NCI-H146 treated with DMSO at 0.1 percent for 48 hours (cell line): Measurements from ENCODE around the gene SCAND1.
"Not testable (repeated sequence)": the region's sequence is repeated elsewhere in the genome, so short reads cannot be mapped to it uniquely, and the experiment has no call there.

ENCODE experiments used
- DNase-seq: peaks from one replicate; lab custom pipeline; 2025; ENCODE audit not compliant: unreplicated experiment; lab: John Stamatoyannopoulos, UW

Gene SCAND1

DNA sequence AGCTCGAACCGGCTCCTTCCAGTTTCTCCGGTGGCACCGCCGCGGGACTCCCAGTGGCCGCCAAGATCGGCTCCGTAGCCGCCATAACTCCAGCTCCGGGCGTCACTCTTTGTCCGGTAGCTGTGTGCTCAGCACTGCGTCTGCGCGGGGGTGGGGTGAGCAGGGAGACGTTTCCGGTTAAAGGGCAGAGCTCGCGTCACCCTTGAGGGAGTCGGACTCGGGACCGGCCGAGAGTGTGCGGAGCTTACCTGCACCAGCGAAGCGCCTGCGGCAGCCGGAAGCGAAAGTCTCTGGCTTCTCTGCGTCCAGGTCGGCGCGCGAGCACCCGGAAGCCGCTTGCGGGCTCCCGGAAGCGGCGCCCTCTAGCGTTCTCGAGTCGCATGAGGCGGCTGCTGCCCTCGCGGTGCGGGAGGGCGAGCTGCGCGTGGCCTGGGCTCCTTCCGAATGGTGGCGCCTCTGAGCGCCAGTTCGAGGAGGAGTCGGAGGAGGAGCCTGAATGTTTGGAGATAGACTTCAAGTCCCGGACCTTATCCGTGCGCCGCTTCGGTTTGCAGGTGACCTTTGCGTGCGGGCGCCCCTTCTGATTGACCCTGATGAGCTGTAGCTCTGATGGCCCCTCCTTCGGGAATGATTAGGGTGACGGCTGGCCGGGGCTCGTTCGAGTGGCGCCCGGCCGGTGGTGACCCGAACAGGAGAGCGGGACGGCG lies at the start of gene SCAND1:
SCAND1 (minus strand) TSS at position 303 of the 707 bp plus-strand sequence; CDS start at position 85, 218 bp downstream.
- DNase-seq: peak; percentile 96

DNA sequence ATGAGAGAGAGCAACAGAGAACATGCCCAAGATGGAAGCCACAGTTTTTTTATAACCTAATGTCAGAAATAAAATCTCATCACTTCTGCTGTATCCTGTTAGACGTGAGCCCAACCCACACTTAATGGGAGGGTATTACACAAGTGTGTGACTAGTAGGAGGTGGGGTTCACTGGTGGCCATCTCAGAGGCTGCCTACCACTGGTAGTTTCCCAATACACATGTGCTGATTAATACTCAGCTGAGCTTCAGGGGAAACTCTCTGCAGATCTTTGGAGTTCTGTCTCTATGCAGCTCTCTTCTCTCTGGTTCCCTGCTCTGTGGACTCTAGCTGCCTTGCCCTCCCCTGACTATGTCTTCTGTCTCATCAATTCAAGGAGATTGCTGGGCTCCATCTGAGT lies 49.7 kb upstream of the SCAND1 start:
- no peak for DNase-seq

DNA sequence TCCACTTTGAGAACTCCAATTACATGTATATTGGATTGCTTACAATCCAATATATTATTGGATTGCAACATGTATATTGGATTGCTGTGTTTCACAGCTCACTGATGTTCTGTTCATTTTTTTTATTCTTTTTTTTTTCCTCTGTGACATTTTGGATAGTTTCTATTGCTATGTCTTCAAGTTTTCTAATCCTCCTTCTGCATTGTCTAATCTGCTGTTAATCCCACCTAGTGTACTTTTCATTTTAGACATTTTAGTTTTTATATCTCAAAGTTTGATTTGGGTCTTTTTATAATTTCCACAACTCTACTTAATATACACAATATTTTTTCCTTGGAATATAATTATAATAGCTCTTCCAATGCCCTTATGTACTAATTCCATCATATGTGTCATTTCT lies 48.6 kb upstream of the SCAND1 start:
- no peak for DNase-seq

DNA sequence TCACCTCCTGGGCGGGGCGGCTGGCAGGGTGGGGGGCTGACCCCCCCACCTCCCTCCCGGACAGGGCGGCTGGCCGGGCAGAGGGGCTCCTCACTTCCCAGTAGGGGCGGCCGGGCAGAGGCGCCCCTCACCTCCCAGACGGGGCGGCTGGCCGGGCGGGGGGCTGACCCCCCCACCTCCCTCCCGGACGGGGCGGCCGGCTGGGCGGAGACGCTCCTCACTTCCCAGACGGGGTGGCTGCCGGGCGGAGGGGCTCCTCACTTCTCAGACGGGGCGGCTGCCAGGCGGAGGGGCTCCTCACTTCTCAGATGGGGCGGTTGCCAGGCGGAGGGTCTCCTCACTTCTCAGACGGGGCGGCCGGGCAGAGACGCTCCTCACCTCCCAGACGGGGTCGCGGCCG lies 47.0 kb upstream of the SCAND1 start:
- not testable (repeated sequence) for DNase-seq

DNA sequence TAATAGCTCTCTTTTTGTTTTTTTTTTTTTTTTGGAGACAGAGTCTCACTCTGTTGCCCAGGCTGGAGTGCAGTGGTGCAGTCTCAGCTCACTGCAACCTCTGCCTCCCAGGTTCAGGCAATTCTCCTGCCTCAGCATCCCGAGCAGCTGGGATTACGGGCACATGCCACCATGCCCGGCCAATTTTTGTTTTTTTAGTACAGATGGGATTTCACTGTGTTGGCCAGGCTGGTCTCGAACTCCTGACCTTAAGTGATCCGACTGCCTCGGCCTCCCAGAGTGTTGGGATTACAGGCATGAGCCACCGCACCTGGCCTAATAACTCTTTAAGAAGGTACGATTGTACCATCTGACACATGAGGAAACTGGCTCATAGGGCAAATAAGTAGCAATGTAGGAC lies 42.2 kb upstream of the SCAND1 start:
- DNase-seq: not testable (repeated sequence)

DNA sequence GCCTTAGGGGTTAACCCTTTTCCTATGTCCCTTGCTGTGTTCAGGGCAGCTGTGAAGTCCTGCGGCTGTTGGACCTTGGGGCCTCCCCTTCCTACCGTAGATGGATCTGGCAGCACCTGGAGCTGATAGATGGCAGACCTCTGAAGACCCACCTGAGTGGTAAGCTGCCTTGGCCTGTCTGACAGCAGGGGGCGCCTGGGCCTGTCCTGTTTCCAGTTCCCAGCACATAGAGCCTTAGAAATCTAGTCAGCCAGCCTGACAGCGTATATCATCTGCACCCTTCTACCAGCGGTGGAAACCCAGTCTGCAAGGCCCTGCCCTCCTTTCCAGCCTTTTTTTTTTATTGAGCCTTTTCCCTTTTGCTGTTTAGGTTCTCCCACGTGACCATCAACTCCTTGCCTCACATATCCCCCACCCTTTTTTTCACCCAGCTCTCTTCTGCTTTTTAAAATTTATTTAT lies 40.7 kb upstream of the SCAND1 start:
- peak; percentile 88 for DNase-seq

DNA sequence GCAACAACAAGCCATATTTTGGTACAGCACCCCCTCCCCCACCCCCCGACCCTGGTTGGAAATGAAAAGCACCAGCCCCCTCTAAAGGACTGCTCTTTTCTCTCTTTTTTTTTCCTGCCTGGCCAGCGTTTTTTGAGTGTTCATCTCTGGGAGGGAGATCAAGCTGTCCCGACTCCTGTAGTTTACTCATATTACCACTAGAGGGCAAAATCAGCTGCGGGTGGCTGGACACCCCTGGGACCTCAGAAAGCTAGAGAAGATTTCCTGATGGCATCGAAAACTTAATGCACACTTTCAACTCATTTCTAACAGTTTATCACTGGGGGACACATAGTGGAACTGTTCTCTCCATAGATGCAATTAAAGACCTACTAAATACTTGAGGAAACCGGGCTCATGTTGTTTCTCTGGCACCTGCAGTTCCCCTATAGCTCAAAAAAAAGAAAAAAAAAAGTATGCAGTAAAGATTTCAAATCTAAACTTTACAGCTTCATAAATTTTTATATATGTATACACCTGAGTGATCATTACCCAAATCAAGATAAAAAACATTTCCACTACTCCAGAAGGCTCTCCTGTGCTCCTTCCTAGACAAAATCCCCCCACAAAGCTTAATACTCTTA lies 38.5 kb upstream of the SCAND1 start:
- peak; percentile 81 for DNase-seq

DNA sequence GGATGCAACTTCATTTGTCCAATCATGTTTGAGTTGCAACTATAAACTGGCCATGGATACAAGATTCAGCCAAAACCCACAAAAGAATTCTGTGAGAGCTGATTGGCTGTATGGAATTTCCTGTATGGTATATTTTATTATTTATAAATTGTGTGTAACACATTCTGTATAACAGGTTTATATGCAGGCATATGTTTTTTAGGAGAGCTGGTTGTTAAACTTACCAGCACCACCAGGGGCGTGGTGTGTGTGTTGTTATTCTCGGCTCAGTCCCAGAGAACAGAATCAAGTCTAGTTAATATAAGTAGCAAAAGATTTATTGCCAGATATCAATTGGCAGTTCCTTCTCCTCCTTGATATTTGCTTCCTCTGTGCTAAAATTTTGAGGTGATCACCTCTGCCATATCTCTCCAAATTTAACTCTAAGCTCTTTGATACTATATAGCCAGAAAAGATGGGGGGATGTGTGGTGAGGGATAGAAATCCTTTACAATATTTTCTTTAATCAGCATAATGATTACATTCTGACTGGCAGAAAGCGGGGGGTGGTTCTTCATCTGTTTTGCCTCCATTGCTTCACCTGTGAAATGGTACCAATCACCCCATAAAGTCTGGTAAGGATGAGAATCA lies 37.0 kb upstream of the SCAND1 start:
- no peak for DNase-seq

DNA sequence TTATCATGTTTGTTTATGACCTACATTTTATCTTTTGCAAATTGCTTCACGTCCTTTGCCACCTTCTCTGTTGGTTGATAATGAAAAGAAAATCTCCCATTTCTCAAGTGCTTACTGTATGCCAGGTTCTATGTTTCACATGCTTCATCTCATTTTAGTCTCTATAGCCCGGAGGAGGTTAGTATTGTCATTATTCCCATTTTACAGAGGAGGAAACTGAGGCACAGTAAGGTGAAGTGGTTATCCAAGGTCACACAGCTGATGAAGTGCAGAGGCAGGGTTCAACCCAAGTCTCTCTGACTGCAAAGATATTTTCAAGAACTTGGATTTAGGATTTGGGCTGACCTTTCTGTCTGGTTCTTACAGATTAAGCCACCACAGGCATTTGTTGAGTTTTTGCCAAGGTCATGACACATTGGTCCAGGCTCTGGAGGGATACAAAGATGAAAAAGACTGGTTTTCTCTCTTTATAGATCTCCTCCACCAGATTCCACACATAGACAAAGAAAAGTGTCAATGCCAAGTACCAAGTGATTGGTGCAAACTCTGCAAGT lies 34.7 kb upstream of the SCAND1 start:
- no peak for DNase-seq

DNA sequence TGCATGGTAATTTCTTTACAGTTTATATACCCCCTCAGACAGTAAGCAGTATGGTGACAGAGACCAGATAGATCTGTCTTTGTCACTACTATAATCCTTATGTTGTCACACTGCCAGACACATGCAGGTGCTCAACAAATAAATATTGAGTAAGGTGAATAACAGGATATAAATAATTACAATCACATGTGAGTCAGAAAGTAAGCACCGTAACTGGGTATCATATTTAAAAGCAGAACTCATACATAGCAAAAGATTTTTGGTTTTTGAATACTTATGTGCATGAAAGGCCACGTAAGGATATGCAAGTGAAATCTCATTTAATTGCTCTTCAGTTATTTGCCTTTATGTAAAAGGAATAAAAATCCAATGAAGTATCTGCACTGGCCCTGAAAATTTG lies 31.5 kb upstream of the SCAND1 start:
- no peak for DNase-seq

DNA sequence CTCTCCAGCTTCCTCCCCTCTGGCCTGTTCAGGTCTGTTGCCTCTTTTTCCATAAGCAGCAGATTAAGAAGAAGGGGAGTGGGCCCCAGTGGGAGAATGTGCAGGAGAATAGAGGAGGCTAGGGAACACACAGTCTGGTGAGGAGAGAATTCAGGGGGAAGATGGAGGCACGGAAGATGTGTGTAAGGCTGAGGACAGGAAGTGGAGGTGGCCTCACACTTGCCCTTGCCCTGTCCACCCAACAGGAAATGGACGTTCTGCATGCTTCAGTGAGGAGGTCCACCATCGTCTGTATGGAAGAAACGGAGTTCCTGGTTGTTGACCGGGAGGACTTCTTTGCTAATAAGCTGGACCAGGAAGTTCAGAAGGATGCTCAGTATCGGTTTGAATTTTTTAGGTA lies 30.1 kb upstream of the SCAND1 start:
- DNase-seq: no peak

DNA sequence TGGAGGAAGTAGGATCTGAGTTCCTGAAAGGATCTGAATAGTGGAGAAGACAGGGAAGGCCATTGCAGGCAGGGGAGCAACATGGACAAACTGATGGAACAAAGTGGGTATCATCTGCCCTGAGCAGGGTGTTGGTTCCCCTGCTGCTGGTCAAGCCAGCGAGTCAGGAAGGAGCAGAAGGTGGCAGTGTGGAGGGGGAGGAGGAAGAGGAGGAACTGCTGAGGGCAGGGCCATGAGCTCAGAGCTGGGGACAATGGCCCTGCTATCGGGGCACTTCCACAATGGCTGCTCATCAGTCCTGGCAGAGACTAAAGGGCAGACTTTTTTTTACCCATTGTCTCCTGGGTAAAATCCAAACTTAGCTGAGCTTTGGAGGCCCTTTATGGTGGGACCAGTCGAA lies 27.7 kb upstream of the SCAND1 start:
- DNase-seq: no peak

DNA sequence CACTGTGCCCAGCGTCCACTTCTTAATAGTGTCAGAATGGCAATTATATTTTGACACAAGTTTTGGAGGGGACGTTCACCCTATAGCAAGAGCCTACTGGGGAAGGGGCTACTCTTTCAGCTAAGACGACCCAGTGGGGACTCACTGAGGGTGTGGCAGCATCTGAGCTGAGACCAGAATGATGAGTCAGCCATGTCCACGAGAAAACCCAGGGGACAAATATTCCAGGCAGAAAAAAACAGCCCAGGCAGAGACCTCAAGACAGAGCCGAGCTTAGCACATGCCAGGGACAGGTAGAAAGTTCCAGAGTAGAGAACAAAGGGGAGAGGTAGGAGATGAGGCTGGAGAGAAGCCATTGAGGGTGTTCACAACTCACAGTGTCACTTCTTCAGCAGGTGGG lies 25.2 kb upstream of the SCAND1 start:
- no peak for DNase-seq

DNA sequence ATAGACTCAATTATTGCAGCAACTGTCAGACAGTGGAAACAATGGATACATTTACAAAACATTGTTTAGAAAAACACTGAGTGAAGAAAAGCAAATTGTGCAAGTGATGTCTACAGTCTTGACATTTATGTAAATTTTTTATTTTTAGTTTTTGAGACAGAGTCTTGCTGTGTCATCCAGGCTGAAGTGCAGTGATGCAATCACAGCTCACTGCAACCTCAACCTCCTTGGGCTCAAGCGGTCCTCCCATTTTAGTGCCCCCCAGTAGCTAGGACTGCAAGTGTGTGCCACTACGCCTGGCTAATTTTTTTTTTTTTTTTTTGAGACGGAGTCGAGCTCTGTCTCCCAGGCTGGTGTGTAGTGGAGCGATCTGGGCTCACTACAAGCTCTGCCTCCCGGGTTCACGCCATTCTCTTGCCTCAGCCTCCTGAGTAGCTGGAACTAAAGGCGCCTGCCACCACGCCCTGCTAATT lies 23.8 kb upstream of the SCAND1 start:
- DNase-seq: no peak

DNA sequence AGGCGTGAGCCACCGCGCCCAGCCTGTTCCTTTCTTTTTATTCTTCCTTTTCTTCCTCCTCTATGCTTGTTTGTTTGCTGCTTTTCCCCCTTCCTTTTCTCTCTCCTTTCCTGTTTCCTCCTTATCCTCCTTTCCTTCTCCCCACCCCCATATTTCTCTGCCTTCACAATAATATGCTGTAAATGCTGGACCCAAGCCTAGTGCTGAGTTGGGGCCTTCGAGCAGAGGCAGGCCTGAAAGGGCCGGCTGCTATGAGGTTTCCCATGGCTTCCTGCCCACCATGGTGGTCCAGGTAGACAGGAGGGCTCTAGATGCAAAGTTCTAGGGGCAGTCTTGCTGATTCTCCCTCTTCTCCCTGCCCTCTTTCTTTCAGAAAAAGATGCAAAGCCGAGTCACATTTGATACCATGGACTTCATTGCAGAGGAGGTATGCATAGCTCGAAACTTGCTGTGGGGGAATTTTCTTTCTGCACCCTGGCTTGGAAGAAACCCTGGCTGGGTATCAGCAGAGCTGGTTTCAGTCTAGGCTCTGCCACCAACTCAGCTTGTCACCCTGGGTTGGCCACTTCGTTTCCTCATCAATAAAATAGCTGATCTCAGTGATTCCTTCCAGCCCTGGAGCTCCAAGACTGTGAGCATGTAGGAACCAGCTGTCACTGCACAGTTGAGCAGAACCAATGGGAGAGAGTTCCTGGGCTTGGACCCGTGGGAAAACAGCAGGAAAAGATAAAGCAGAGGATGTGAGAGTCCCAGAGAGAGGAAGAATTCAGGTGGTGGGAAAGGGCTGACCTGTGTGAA lies 21.5 kb upstream of the SCAND1 start:
- DNase-seq: no peak

DNA sequence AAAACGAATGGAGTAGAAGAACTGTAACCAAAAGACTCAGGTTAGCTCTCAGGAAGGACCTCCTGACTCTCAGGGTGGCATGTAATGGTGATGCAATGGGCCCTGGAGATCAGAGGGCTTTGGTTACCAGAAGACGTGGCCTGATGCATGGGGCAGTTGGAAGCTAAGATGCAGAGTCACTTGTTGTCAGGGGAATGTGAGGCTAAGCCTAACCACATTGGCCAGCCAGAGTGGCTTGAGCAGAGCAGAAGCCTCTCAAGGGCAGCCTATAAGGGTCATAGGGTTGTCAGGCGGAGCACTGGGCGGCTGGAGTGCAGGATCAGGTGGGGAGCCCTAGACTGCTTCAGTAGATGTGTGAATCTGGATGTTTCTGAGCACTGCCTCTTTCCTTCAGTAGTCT lies 20.0 kb upstream of the SCAND1 start:
- no peak for DNase-seq

DNA sequence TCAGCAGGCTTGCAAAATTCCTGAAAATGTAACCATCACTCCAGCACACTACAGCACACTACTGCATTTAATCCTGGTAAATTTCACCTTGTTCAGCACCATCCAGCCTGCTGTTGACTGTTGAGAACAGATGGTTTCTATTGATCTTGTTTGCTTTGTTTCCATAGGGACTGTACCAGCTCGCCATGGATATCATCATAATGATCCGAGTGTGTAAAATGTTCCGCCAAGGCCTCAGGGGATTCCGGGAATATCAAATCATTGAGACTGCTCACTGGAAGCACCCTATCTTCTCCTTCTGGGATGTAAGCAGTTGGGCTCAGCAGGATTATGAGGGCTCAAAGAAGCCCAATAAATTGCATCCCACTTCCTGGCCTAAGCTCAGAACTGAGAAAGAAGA lies 18.2 kb upstream of the SCAND1 start:
- peak; percentile 71 for DNase-seq

DNA sequence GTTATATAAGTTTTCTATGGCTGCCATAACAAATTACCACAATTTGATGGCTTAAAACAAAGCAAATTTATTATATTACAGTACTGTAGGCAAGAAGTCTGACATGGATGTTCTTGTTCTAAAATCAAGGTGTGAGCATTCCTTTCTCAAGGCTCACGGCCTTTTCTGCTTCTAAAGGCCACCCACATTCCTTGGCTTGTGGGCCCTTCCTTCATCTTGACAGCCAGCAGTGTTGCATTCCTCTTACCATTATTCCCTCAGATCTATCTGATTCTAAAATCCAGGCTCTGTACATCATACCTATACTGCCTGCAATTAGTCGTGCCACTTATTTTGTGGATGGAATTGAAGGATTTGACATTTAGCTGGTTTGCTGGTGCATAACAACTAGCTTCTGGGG lies 17.7 kb upstream of the SCAND1 start:
- DNase-seq: no peak

DNA sequence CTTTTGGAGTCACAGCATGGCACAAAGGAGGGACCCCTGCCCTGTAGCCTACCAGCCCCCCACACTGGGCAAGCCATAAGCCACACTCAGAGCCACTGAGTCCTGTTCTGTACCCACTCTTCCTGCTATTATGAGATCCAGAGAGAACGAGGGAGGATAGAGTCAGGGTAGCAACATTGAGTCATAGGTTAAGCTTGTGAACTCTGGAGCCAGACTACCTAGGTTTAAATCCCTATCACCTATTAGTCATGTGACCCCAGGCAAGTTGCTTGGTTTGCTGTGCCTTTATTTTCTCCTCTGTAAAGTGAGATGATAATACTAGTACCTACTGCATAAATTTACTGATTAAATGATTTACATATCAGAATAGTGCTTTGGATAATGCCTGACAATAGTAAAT lies 14.6 kb upstream of the SCAND1 start:
- DNase-seq: no peak

DNA sequence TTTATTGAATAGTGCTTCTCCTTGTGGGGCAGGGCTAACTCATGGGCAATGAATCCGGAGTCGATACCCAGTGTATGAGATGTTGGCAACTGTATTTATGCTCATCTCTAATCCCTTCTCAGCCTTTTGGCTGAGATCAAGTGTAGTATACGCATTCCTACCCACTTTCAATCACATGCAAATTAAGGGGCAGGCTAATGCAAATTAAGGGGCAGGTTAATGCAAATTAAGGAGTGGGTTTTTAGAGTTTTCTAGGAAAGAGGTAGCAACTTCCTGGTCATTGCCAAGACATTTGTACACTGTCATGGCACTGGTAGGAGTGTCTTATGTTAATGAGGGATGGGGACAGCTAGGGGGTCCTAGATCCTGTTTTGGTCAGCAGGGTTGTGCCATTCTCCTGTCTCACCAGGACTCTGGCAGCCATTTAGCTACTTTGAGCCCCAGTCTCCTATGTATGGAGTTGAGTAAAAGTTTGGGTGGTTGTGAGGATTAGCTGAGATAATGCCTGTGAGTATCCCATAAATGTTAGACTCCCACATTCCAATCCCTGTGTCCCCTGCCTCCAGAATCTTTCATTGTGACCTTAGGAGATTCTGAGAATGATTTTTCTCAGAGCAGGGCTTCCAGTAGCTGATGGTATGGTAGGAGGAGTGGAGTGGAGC lies 13.8 kb upstream of the SCAND1 start, which contains the start of gene CNBD2:
CNBD2 (plus strand) TSS at position 612 of the 662 bp plus-strand sequence. CDS start 173 bp downstream, outside the sequence.
- no peak for DNase-seq
